WI38 (cell line): ENCODE results near the gene AP3S2.

Experiments used
- H3K4me3 ChIP-seq: 2 replicates; pipeline ENCODE4 v1.5.1; 2011; ENCODE audit warnings: low read depth, mild to moderate bottlenecking, control low read depth, low read length
- TF ChIP-seq, protein P1 (sequence below): IDR thresholded peaks from 2 replicates; pipeline ENCODE4 v1.5.1; 2012; ENCODE audit warnings: low read depth, mild to moderate bottlenecking, control low read depth, low read length

Gene AP3S2

GRCh38 chr15:89818287-89818686 lies 75.5 kb downstream of the AP3S2 start:
- no peak overlapping the region for H3K4me3 ChIP-seq
- TF ChIP-seq, protein P1, sequence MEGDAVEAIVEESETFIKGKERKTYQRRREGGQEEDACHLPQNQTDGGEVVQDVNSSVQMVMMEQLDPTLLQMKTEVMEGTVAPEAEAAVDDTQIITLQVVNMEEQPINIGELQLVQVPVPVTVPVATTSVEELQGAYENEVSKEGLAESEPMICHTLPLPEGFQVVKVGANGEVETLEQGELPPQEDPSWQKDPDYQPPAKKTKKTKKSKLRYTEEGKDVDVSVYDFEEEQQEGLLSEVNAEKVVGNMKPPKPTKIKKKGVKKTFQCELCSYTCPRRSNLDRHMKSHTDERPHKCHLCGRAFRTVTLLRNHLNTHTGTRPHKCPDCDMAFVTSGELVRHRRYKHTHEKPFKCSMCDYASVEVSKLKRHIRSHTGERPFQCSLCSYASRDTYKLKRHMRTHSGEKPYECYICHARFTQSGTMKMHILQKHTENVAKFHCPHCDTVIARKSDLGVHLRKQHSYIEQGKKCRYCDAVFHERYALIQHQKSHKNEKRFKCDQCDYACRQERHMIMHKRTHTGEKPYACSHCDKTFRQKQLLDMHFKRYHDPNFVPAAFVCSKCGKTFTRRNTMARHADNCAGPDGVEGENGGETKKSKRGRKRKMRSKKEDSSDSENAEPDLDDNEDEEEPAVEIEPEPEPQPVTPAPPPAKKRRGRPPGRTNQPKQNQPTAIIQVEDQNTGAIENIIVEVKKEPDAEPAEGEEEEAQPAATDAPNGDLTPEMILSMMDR = no peak

GRCh38 chr15:89817701-89818280 lies 76.0 kb downstream of the AP3S2 start:
- no peak overlapping the region for H3K4me3 ChIP-seq
- TF ChIP-seq, protein P1 = no peak

GRCh38 chr15:89815769-89816168 lies 78.0 kb downstream of the AP3S2 start:
- H3K4me3 ChIP-seq = no peak overlapping the region
- TF ChIP-seq, protein P1 = no peak

GRCh38 chr15:89814112-89814742 lies 79.6 kb downstream of the AP3S2 start:
- H3K4me3 ChIP-seq = peak overlapping the region; percentile 83
- TF ChIP-seq, protein P1 = no peak

- H3K4me3 ChIP-seq = peak overlapping the region; percentile 83
- TF ChIP-seq, protein P1 = no peak
These were observed 80.2 kb downstream of the AP3S2 start for GRCh38 chr15:89813381-89814111.

DNA sequence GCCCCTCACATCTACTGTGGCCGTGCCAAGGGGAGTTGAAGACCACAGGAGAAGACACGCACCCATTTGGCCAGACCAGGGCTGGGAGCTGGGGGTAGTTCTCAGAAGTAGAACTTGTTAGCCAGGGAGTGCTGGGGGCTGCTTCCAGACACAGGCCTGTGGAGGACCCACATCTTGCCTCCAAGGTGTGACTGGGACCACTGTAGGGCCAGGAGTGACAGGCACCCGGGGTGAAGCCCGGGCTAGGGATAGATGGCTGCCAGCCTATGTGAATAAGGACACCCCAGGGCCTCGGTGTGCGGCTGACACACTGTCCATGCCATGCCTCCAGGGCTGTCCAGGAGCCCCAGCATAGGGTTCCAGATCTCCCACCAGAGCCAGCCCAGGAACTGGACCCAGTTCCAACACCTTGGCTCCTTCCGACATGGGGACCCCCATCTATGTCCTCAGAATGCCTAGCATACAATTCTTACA lies 80.9 kb downstream of the AP3S2 start:
- TF ChIP-seq, protein P1 = no peak
- no peak overlapping the region for H3K4me3 ChIP-seq
